MV-4-11 (cell line): ENCODE data around the gene KLHL11.
A peak's percentile ranks its signal among the peaks of the same experiment; 100 is the strongest.
"Not testable (repeated sequence)": the region's sequence is repeated elsewhere in the genome, so short reads cannot be mapped to it uniquely, and the experiment has no call there.

Experiments
- DNase-seq: peaks from one replicate; lab custom pipeline; 2025; lab: John Stamatoyannopoulos, UW

The KLHL11 gene

DNA sequence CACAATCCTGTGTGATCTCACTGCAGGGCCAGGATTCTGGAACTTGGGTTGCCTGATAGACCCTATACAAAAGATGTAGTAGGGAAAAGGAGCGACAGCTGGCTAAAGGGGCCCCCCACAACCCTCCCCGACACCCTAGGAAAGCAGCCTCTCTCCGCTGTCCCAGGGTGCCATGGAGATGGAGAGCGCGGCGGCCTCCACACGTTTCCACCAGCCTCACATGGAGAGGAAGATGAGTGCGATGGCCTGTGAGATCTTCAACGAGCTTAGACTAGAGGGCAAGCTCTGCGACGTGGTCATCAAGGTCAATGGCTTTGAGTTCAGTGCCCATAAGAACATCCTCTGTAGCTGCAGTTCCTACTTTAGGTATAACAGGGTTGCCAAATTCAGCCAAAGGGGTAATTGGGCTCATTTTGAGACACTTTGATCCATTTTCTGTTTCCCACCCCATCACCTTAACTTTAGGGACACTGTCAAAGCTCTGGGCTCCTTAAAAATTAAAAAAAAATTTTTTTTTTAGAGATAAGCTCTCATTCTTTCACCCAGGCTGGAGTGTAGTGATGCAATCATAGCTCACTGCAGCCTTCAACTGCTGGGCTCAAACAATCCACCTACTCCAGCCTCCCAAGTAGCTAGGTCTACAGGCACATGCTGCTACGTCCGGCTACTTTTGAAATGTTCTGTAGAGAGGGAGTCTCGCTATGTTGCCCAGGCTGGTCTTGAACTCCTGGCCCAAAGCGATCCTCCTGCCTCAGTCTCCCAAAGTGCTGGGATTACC lies 27.3 kb downstream of the KLHL11 start, which contains the start of gene KLHL10:
TSS of gene KLHL10 (plus strand) at position 65 of the 778 bp plus-strand sequence. CDS start at position 173, 108 bp downstream.
- DNase-seq = no peak

DNA sequence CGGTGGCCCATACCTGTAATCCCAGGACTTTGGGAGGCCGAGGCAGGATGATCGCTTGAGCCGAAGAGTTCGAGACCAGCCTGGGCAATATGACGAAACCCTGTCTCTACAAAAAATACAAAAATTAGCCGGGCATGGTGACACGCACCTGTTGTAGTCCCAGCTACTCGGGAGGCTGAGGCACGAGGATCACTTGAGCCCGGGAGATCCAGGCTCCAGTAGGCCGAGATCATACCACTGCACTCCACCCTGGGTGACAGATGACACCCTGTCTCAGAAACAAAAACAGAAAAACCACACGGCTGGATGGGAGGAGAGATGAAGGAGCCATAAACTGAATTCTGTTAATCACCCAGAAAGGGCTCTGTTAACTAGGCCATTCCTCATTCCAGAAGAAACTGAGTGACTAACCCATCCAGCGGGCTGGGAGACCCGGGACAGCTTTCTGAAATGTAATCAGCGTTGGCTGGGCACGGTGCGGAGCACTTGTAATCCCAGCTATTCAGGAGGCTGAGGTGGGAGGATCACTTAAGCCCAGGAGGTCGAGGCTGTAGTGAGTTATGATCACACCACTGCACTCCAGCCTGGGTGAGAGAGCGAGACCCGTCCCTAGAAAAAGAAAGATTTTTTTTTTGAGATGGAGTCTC lies 28.6 kb downstream of the KLHL11 start:
- DNase-seq = no peak

DNA sequence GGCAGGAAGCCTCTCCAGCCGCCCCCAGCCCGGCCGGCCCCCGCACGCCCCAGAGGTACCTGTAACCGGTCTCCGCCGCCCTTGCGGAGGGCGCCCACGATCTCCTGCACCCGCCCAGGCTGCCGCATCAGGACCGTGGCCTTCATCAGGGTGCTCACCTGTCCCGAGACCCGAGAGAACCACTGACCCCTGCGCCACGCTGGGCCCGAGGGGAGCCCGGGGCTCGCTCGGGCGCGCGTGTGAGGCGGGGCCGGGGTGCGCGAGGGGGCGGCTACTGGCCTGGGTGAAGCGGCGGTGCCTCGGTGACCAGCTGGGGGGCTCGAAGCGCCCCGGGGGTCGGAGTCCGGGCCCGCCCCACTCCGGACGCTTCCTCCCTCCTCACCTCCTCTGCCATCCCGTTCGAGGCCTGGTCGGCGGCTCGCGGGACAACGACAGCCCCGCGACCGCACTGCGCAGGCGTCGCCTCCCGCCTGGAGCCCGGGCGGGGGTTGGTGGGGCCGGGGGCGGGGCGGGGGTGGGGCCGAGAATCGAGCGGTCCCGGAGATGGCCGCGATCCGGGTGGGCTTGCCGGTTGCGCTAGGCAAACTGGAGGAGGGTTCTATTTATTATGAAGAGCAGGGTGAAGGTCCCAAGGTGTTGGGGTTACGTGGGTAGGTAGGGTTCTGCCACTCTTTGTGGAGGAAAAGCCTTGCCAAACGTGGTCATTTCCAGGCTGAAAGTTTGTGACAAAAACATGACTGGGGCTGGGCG lies 29.2 kb downstream of the KLHL11 start, which contains the start of gene NT5C3B:
TSS of gene NT5C3B (minus strand) at position 433 of the 750 bp plus-strand sequence. CDS start at position 394, 39 bp downstream.
- DNase-seq = no peak

DNA sequence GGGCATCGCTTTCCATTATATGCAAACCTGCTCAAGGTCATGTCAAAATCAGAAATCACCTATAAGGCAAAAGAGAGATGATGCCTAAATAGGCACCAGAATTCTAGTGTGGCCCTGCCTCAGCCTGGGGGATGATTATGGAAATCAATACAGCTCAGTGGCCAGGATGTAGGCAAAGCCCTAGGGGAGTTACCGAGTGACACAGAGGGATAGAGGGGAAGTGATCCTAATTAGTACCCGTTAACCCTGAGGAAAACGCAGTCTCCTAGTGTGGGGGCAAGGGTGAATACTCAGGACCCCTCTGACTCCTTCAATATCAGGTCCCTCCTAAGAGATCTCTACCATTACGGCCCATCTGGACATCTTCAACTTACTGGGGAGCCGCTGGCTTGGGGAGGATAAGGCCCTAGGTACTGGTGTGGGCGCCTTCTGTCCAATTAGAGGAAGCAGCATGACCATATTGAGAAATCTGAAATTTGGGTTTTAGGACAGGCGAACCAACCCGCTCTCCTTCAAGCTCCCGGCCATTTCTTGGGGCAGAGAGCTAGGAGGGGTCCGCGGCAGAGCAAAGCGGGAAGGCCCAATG lies 29.9 kb downstream of the KLHL11 start:
- DNase-seq = peak; percentile 19

DNA sequence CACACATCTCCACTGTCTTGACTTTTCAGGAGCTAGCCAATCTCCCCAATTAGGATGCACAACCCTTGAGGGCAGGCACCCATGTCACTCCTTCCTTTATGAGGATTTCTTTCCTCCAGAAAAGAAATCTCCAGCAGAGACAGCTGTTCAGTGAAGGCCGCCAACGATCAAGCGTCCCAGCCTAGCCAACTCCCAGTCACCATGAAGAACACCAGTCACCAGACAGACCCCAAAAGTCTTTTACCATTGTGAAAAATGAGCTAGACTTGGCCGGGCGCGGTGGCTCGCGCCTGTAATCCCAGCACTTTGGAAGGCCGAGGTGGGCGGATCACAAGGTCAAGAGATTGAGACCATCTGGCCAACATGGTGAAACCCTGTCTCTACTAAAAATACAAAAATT lies 35.3 kb downstream of the KLHL11 start:
- DNase-seq = not testable (repeated sequence)

DNA sequence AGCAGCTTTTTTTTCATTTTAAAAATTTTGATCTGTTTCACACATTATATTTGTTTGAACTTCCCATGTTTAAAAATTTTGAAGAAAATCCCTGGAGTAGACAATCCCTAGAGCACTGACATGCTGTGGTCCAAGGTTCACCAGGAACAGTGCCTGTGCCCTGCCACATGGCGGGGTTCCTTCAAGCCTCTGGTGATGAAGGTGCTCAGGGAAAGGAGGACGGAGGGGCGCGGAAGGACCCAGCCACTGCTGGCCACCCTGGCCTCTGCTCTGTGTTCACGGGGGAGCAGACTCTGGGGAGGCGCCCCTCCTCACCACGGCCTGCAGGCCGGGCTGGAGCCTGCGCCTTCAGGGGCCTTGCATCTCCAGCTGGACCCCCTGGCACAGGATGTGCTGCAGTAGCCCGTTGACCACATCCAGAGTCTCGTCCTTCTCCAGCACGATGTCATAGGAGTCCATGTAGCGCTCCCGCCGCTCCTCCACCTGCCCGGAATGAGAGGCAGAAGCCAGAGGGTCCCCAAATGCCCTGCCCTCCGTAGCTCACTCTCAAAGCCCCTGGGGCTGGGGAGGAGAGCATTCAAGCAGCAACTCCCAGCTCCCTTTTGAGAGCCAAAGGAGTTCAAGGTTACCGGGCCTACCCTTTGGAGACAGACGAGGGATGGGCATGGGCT lies 39.9 kb downstream of the KLHL11 start:
- no peak for DNase-seq

DNA sequence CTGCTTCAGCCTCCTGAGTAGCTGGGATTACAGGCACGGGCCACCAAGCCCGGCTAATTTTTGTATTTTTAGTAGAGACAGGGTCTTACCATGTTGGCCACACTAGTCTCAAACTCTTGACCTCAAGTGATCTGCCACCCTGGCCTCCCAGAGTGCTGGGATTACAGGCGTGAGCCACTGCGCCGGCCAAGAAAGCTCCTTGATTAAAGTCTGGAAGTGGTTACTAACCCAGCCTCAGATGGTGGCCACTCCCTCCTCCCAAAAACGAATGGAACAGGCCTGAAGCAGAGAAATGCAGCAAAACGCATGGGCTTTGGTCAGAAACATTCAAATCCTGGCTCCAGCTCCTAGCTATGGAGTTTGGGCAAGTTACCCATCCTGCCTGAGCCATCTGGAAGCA lies 41.1 kb downstream of the KLHL11 start:
- DNase-seq = no peak

DNA sequence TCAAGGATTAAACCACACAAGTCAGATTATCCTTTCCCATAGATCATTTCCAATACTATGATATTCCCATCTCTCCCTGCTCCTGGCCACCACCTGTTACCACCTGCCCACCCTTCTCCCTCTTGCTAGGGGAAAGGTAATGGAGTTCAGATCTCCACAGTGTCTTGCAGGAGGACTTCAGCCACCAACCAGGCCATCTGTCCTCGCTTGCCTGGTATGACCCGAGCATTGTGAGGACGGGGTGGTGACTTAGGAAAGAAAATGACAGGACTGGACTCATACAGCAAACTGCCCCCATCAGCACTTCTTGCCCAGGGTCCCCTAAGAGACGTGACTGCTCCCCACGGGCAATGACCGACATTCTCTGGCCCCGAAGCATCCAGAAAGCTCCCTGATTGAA lies 41.6 kb downstream of the KLHL11 start:
- no peak for DNase-seq

DNA sequence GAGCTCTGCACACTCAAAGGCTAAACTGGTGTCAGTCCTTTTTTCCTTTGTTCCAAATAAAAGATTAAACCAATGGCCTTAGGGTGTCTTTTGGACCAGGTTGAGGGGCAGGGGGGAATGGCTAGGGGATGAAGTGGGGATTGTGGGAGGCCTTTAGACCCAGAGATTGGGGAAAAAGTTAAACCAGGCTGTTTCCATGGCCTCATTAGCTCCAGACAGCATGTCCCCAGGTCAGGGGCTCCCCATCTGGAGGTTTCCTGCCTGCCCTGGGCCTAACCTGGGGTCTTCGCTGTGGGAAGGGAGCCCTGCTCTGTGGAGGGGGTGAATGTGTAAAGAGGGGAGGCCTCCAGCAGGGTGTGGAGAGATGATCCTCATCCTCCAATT lies 42.1 kb downstream of the KLHL11 start:
- no peak for DNase-seq

DNA sequence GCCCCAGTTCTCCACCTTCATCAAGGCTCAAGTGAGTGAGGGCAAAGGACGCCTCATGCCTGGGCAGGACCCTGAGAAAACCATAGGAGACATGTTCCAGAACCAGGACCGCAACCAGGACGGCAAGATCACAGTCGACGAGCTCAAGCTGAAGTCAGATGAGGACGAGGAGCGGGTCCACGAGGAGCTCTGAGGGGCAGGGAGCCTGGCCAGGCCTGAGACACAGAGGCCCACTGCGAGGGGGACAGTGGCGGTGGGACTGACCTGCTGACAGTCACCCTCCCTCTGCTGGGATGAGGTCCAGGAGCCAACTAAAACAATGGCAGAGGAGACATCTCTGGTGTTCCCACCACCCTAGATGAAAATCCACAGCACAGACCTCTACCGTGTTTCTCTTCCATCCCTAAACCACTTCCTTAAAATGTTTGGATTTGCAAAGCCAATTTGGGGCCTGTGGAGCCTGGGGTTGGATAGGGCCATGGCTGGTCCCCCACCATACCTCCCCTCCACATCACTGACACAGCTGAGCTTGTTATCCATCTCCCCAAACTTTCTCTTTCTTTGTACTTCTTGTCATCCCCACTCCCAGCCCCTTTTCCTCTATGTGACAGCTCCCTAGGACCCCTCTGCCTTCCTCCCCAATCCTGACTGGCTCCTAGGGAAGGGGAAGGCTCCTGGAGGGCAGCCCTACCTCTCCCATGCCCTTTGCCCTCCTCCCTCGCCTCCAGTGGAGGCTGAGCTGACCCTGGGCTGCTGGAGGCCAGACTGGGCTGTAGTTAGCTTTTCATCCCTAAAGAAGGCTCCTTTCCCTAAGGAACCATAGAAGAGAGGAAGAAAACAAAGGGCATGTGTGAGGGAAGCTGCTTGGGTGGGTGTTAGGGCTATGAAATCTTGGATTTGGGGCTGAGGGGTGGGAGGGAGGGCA lies 42.7 kb downstream of the KLHL11 start:
- DNase-seq = no peak

DNA sequence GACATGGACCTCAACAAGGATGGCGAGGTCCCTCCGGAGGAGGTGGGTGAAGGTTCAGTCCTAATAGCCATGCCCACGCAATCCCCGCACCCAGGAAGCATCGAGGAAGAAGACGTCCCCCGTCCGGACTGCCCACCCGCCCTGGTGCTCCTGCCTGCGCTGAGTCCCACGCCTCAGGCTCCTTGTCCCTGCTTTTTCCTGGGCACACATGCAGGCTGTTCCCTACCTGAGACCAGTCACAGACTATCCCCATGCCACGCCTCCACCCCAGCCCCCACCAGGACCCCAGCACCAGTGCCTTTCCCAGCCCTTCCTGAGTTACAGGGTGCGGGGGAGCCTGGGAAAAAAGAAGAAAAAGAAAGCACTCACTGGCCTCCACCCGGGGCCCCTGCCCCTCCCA lies 43.4 kb downstream of the KLHL11 start:
- no peak for DNase-seq

DNA sequence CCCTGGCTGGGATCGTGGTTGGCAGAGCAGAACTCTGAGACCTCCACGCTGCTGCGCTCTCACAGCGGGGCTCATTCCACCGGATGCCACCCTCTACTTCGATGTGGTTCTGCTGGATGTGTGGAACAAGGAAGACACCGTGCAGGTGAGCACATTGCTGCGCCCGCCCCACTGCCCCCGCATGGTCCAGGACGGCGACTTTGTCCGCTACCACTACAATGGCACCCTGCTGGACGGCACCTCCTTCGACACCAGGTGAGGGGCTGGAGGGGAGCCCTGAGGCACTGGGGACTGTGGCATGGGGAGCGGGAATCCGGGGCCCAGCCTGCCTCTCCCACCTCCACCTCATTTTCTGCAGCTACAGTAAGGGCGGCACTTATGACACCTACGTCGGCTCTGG lies 47.2 kb downstream of the KLHL11 start:
- DNase-seq = no peak

DNA sequence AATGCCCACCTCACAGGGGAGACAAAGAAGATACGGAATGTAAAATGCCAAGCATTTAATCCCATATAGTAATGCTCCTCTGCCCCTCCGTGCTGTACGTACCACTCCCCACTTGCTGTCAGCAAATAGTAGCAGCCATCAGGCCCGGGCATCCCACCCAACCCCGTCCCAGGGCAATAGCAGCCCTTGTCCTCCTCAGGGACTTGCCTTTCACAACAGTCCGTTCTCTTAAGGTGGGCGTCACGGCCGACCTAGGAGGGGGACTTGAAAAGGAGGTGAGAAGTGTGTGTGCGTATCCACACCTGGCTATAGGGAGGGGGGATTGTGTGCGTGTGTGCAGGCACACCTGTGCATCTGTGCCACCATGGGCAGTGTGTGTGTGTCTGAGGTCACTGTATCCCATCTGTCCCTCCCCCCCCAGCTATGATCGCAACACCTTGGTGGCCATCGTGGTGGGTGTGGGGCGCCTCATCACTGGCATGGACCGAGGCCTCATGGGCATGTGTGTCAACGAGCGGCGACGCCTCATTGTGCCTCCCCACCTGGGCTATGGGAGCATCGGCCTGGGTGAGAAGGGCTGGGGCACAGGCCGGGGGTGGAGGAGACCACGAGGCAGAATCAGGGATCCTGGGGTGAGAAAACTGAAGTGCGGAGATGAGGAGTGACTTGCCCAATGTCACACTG lies 48.4 kb downstream of the KLHL11 start:
- no peak for DNase-seq

DNA sequence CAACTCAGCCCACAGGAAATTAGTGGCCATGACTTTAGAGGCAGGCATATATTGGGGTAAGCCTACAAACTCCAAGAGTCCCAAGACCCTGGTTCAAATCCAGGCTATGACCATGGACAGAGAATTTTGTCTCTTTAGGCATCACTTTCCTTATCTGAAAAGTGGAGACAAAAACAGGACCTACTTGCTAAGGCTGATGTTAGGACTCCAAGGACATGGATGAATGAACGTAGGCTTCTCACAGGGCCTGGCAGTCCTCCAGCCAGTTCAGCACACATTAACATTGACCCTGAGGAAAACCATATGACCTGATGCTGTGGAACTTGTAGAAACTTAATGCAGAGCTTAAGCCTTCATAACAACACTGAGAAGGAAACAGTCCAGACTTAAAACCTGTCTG lies 51.0 kb downstream of the KLHL11 start:
- DNase-seq = no peak

DNA sequence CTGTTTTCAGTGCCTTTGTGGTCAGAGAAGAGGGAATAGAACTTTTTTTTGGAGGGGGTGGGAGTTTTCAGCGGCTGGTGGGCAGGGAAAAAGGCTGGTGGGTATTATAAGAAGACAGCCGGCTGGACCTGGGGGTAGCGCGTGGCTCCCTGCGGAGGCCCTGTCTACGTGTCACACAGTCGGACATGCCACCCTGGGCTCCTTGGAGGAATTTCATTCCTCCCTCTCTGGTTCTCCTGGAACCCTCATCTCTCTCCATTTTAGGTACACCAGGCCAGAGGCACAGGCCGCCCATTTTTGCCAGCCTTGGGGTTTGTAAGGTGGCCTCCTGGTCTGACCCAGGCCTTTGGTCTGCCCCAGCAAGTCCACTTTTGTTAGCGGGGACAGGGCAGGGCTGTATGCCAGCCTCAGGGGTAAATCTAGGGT lies 51.5 kb downstream of the KLHL11 start:
- no peak for DNase-seq

DNA sequence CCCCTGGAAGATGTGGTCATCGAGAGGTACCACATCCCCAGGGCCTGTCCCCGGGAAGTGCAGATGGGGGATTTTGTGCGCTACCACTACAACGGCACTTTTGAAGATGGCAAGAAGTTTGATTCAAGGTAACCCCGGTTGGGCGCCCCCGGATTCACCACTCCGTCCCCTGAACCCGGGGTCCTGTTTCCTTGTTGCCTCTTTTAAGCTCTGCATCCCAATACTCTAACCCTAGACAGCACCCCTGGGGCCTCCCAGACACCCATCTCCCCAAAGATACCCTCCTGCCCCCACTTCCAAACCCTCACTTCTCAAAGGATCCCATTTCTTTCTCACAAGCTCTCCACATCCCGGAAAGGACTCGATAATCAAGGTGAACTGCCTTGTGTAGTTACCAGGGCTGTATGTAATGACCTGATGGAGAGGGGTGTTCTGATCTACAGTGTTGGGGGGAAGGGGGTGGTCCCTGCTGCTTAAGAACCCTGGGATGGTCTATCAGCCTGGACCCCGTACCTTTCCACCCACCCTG lies 52.0 kb downstream of the KLHL11 start:
- no peak for DNase-seq

DNA sequence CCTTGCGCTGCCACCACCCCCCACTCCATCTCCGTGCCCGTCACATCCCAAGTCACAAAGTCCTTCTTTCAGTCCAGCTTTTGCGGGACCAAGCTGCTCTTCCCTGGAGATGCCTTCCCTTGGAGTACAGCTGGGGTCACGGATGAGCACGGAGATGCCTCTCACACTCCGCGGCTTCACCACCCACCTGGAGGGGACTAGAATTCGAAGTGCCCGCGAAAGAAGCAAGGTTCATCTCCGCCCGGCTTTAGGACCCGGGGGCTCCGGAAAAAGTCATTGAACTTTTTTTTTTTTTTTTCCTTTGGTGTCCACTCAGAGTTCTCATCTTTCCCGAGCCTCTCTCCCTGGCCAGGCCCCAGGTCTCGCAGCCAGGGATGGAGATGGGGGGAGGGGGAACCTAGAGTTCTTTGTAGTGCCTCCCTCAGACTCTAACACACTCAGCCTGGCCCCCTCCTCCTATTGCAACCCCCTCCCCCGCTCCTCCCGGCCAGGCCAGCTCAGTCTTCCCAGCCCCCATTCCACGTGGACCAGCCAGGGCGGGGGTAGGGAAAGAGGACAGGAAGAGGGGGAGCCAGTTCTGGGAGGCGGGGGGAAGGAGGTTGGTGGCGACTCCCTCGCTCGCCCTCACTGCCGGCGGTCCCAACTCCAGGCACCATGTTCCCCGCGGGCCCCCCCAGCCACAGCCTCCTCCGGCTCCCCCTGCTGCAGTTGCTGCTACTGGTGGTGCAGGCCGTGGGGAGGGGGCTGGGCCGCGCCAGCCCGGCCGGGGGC lies 52.7 kb downstream of the KLHL11 start, which contains the start of gene FKBP10:
TSS of gene FKBP10 (plus strand) at position 624 of the 771 bp plus-strand sequence. CDS start at position 655, 31 bp downstream.
- DNase-seq = no peak

DNA sequence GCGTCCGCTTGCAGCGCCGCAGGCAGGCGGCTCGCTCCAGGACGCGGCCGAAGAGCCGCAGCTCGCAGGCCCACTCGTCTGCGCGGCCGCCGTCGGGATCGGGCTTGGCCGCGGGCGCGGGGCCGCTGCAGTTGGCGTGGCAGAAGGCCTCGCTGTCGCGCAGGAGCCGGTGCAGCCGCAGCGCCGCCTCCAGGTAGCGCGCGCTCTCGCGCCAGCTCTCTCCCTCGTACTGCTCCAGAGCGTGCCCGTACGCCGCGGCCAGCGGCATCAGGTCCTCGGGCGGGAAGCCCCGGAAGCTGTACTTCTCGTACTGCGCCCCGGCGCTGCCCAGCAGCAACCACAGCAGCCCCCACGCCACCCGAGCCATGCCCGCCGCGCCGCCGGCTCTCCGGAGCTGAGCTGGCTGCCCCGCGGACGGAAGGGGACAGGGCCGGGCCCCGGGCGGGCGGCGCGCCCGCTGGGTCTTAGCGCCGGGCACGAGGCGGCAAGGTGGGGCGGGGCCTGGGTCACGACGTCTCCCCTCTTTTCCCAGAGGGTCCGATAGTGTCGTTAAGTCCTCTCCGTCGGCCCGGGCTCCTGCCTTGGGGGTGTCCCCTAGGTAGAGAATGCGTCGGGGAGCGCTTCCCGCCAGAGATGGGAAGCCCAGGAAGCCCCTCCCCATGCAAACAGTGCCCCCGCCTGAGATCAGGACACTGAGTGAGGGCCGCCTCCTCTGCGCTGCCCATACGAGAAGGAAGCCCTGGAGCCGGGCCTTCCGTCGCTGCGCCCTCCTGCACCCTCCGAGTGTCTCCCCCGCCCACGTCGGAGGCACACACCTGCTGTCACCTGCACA lies 53.5 kb downstream of the KLHL11 start, which contains the start of gene P3H4:
TSS of gene P3H4 (minus strand) at position 401 of the 832 bp plus-strand sequence. CDS start at position 367, 34 bp downstream.
- DNase-seq = peak; percentile 49
